NCI-H128 (cell line): ENCODE data around the gene TTC7B.
"Not testable (repeated sequence)": the region's sequence is repeated elsewhere in the genome, so short reads cannot be mapped to it uniquely, and the experiment has no call there.

Source experiments
- DNase-seq: peaks from one replicate; lab custom pipeline; 2025; ENCODE audit not compliant: unreplicated experiment; lab: John Stamatoyannopoulos, UW

The TTC7B gene

DNA sequence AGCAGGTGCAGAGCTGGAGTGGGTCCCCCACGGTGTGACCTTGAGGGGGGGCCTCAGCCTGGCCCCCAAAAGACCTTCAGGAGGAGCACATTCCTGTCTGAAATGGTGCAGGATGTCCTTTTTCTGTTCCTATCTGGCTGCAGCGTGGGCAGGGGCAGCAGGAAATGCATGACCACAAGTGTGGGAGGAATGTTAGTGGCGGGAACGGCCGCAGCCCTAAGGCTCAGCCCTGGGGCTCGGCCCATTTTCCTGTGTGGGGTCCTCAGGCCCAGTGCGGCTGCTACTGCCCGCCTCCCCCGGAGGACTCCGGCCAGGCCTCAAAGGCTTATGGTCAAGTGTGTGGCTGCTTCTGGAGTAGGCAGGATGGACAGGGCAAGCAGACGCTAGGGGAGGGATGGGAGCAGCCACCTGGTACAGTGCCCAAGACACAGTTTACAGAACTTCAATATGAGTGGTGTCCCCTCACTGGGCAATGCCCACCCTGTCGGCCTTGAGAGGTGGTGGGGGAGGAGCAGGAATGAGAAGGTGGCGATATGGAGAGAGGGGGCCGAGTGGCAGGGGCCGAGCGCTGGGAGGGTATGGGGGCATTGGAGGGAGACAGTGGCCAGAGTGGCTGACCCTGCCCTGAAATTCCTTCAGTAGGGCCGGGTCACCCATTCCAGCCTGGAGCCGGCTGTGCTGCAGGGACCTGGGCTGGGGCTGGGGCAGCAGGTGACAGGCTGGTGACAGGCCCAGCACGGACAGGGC is 282.0 kb downstream of the TTC7B start:
- no peak for DNase-seq

GRCh38 chr14:90533591-90534021 is 282.6 kb downstream of the TTC7B start:
- DNase-seq = no peak

- no peak for DNase-seq
Measured at GRCh38 chr14:90532826-90533525, 283.3 kb downstream of the TTC7B start.

- DNase-seq = no peak
Measured at GRCh38 chr14:90531497-90531896, 284.7 kb downstream of the TTC7B start.

GRCh38 chr14:90530523-90530922 is 285.7 kb downstream of the TTC7B start:
- no peak for DNase-seq

DNA sequence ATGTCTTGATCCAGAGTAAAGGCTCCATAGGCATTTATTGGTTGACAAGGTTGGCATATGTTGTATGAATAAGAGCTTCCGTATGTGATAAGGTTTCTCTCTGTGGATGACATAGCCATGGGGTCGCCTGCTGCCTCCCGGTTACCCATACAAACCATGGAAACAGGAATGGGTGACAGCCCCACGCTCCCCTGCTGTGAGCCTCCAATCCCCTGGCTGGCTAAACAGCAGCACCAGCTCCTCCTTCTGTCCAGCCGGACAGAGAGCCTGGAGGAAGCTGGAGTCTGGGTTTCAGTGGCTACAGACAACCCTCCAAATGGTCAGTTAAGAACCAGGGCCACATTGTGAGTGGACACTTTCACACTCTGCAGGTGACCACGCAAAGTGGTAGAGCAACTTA is 288.3 kb downstream of the TTC7B start:
- no peak for DNase-seq

DNA sequence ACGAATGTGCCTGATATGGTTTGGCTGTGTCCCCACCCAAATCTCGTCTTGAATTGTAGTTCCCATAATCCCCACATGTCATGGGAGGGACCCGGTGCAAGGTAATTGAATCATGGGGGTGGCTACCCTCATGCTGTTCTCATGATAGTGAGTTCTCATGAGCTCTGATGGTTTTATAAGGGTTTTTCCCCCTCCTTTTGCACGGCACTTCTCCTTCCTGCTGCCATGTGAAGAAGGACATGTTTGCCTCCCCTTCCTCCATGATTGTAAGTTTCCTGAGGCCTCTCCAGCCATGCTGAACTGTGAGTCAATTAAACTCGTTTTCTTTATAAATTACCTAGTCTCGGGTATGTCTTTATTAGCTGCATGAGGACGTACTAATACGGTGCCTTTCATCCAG is 289.7 kb downstream of the TTC7B start:
- not testable (repeated sequence) for DNase-seq

DNA sequence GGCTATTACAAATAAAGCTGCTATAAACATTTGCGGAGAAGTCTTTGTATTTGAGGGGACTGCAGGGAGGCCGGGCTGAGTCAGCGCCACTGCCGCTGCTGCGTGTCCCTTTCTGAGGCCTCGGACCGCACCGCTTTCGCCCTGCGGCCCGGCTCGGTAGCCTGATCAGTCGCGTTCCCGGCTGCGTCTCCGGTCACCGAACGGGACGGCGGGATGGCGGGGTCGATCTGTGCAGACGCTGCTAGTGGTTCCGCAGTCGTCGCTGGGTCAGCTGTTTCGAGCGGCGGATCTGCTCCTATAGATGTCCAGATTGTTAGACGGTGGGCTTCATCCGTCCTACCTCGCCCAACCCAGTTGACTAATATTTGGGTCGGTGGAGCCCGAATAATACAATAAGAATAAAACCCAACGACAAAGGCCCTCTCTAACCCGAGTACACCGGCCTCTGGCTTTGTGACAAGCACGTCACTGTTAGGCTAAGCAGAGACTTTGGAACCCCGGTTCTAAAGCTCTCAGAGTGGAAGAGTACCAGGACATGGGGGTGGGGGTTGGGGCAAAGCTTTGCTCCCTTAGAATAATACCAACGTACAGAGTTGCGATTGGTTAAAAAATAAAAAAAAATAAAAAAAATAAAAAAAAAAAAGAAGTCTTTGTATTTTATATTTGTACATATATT is 290.7 kb downstream of the TTC7B start:
- DNase-seq = not testable (repeated sequence)

- no peak for DNase-seq
Measured at GRCh38 chr14:90523961-90524875, 292.0 kb downstream of the TTC7B start.

- DNase-seq = no peak
Measured at GRCh38 chr14:90523544-90523943, 292.7 kb downstream of the TTC7B start.

DNA sequence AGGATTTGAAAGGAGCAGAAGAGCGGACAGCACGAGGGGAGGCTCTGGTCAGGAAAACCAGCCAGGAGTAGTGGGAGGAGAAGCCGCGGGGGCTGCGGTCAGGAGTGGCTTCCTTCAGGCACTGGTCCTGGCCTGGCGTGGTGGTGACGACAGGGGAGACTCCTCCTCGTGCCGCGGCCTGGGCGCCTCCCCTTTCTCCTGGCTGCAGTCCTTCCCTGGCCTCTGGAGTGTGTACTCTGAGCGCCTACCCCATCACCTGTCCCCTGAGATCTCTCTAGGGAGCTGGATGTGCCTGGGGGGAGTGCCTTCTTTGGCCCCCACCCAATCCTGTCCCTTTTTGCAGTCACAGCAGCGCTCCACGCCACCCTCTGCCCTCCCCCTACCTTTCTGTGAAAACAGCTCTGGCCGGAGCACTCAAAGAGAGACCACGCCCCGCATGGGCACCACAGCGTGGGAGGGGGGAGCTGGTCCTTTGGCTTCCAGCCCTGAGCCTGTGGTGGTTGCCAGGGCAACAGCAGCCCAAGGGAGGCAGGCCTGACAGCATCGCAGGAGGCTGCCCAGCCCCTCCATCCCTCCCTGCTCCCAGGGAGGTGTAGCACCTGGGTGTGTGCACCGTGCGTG is 293.5 kb downstream of the TTC7B start:
- DNase-seq = peak; percentile 82

- DNase-seq = no peak
Measured at GRCh38 chr14:90521930-90522483, 294.2 kb downstream of the TTC7B start.

DNA sequence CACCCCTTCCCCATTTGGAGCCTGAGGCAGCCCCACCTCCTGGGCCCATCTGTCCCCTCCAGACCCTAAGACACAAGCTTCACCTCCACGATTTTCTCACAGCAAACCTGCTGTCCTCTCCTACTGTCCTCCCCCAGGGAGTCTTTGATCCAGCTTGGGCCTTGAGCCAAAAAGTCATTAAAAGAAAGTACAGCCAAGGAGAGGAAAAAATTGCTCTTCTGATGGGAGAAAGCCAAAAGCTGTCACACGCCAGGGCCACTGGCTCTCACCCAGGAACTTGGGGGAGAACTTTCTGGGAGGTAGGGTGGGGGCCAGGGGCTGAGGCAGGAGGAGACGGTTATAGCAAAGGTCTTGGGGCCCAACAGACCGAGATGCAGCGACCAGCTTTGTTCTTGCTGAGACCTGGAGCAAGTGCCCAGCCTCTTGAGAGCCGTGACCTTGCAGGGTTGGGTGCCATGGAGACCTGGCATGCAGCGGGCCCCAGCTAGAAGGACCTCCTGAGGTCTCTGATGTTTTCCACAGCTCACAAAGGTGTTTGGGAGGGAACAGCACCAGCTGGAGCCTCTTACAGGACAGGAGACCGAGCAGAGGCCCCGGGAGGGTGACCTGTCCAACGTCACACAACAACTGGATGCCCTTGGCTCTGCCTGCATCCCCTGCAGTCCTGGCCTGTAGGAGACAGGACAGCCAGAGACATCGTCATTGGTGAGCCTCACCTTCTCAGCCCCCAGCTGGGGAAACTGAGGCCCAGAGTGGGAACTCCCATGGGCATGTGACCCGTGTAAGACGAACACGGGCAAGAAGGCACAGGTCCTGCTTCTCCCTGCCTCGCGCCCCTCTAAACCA is 294.9 kb downstream of the TTC7B start:
- DNase-seq = no peak

GRCh38 chr14:90520326-90520725 is 295.9 kb downstream of the TTC7B start:
- no peak for DNase-seq

DNA sequence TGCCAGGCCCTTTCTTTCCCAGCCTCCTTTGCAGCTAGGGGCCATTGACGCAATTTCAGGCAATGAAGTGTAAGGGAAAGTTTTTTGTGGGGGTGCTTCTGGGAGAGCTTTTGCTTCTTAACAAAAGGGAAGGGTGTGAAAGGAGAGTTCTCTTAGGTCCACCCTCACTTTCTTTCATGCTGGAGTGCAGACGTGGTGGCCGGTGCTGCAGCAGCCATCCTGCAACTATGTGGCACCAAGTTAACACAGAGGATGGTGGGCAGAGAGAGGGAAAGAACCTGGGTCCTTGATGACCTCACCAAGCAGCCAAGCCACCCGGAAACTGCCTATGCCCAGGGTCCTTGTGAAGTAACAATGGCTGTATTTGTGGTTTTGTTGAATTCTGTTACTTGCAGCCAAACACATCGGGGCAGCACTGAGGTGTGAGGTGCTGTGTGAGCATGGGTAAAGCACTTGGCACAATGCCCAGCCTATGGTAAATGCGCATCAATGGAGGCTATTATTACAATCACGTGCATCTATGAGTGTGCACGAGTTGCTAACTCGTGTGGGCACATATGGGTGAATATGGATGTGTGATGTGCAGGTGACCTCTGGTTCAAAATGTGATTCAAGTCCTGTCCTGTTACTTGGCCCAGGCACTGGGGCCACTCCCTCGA is 296.8 kb downstream of the TTC7B start:
- no peak for DNase-seq

DNA sequence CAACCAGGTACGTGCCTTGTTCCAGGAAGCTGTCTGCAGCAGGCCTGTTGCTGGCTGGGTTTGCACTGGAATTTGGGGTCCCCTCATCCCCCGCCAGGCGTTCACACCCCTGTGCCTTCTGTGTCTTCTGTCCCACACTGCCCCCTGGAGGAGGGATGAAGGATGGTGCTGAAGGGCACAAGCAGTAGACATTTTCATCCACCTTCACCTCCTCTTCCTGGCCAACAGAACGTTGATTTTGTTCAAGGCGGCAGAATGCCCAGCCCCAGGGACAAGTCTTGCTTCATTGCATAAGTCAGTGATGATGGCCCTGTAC is 297.3 kb downstream of the TTC7B start:
- no peak for DNase-seq

GRCh38 chr14:90518069-90518940 is 297.9 kb downstream of the TTC7B start:
- DNase-seq = no peak
